ENCODE data around the gene B3GALT6. TPM values are rescaled to one million over a fixed set of nuclear protein-coding genes. Genes with fewer than 3 reads are reported as not detected.

The B3GALT6 gene
- total and polyA plus RNA-seq, 4 donors, result 1.2 to 9.0 (median 8.3) TPM

- H3K27me3 ChIP-seq (ENCODE audit: control insufficient read depth in 4 of 4, insufficient read depth in 4 of 4, low read length in 3 of 4), result no peaks in the 10 kb centered on the region
- H3K36me3 ChIP-seq (ENCODE audit: control insufficient read depth in 4 of 4, insufficient read depth in 3 of 4, low read depth in 1 of 4, low read length in 3 of 4), result peaks cover 0 to 2% (median 0%) of the 10 kb centered on the region in 4 donors
- H3K9ac ChIP-seq (ENCODE audit: low read depth in 1 of 2, low read length in 2 of 2), result no peak overlapping the region
- H3K4me1 ChIP-seq (ENCODE audit: control insufficient read depth in 4 of 4, insufficient read depth in 4 of 4, low read length in 3 of 4), result peaks cover 13 to 39% (median 32%) of the 10 kb centered on the region in 4 donors
- no peak overlapping the region for H3K4me3 ChIP-seq (ENCODE audit: low read depth in 1 of 3, low read length in 3 of 3)
- TF ChIP-seq HNF4G (IDR thresholded peaks at IDR 0.05), result no peak
- no peak for DNase-seq (ENCODE audit: low spot score)
- WGBS, result 94% methylated on average over 15 of the region's 15 CpGs
- no peaks in the 10 kb centered on the region for H3K9me3 ChIP-seq (ENCODE audit: control insufficient read depth in 4 of 4, low read length in 3 of 4)
- no peak overlapping the region for H3K27ac ChIP-seq (ENCODE audit: low read depth in 1 of 2, low read length in 2 of 2)
Observed at GRCh38 chr1:1274931-1275431, 42.9 kb downstream of the B3GALT6 start.

DNA sequence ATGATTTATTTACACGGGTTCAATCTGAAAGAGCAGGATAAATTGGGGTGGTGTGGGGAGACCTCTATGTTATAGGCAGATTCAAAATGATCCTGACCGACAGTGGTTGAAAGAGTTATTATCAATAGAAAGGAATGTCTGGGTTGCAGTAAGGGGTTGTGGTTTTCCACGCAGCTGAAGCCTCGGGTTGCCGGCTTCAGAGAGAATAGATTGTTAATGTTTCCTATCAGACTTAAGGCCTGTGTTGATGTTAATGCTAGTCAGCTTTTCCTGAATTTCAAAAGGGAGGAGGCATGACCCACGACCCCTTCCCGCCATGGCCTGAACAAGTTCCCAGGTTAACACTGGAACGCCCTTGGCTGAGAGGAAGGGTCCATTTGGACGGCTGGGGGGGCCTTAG lies 43.8 kb downstream of the B3GALT6 start:
- Histone ChIP-seq H3K4me1 (ENCODE audit: control insufficient read depth in 4 of 4, insufficient read depth in 4 of 4, low read length in 3 of 4) (peaks cover 13 to 36% (median 27%) of the 10 kb centered on the region in 4 donors), H3K27me3 (ENCODE audit: control insufficient read depth in 4 of 4, insufficient read depth in 4 of 4, low read length in 3 of 4) (no peaks in the 10 kb centered on the region), H3K4me3 (ENCODE audit: low read depth in 1 of 3, low read length in 3 of 3) (no peak overlapping the region), H3K27ac (ENCODE audit: low read depth in 1 of 2, low read length in 2 of 2) (no peak overlapping the region), H3K9ac (ENCODE audit: low read depth in 1 of 2, low read length in 2 of 2) (no peak overlapping the region), H3K36me3 (ENCODE audit: control insufficient read depth in 4 of 4, insufficient read depth in 3 of 4, low read depth in 1 of 4, low read length in 3 of 4) (peaks cover 0 to under 1% (median 0%) of the 10 kb centered on the region in 4 donors), H3K9me3 (ENCODE audit: control insufficient read depth in 4 of 4, low read length in 3 of 4) (no peaks in the 10 kb centered on the region)
- DNase-seq (ENCODE audit: low spot score), result no peak
- WGBS, result 84% methylated on average over 9 of the region's 9 CpGs
- no peak for TF ChIP-seq JUND (IDR thresholded peaks at IDR 0.05)

GRCh38 chr1:1278620-1279019 lies 46.6 kb downstream of the B3GALT6 start:
- Histone ChIP-seq H3K9ac (ENCODE audit: low read depth in 1 of 2, low read length in 2 of 2) (no peak overlapping the region), H3K27me3 (ENCODE audit: control insufficient read depth in 4 of 4, insufficient read depth in 4 of 4, low read length in 3 of 4) (no peaks in the 10 kb centered on the region), H3K27ac (ENCODE audit: low read depth in 1 of 2, low read length in 2 of 2) (no peak overlapping the region), H3K36me3 (ENCODE audit: control insufficient read depth in 4 of 4, insufficient read depth in 3 of 4, low read depth in 1 of 4, low read length in 3 of 4) (no peaks in the 10 kb centered on the region), H3K4me1 (ENCODE audit: control insufficient read depth in 4 of 4, insufficient read depth in 4 of 4, low read length in 3 of 4) (peaks cover 12 to 33% (median 22%) of the 10 kb centered on the region in 4 donors), H3K4me3 (ENCODE audit: low read depth in 1 of 3, low read length in 3 of 3) (no peak overlapping the region), H3K9me3 (ENCODE audit: control insufficient read depth in 4 of 4, low read length in 3 of 4) (no peaks in the 10 kb centered on the region)
- TF ChIP-seq HNF4A (conservative IDR thresholded peaks at IDR 0.05) (peak; percentile 46 to 60), HNF4G (IDR thresholded peaks at IDR 0.05) (no peak), ATF3 (IDR thresholded peaks at IDR 0.05) (no peak), SP1 (IDR thresholded peaks at IDR 0.05) (peak; percentile 24)
- TF ChIP-seq, protein P1, sequence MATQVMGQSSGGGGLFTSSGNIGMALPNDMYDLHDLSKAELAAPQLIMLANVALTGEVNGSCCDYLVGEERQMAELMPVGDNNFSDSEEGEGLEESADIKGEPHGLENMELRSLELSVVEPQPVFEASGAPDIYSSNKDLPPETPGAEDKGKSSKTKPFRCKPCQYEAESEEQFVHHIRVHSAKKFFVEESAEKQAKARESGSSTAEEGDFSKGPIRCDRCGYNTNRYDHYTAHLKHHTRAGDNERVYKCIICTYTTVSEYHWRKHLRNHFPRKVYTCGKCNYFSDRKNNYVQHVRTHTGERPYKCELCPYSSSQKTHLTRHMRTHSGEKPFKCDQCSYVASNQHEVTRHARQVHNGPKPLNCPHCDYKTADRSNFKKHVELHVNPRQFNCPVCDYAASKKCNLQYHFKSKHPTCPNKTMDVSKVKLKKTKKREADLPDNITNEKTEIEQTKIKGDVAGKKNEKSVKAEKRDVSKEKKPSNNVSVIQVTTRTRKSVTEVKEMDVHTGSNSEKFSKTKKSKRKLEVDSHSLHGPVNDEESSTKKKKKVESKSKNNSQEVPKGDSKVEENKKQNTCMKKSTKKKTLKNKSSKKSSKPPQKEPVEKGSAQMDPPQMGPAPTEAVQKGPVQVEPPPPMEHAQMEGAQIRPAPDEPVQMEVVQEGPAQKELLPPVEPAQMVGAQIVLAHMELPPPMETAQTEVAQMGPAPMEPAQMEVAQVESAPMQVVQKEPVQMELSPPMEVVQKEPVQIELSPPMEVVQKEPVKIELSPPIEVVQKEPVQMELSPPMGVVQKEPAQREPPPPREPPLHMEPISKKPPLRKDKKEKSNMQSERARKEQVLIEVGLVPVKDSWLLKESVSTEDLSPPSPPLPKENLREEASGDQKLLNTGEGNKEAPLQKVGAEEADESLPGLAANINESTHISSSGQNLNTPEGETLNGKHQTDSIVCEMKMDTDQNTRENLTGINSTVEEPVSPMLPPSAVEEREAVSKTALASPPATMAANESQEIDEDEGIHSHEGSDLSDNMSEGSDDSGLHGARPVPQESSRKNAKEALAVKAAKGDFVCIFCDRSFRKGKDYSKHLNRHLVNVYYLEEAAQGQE (IDR thresholded peaks at IDR 0.05), result no peak
- WGBS, result 78% methylated on average over 13 of the region's 13 CpGs
- DNase-seq (ENCODE audit: low spot score), result no peak

GRCh38 chr1:1279028-1279427 lies 47.0 kb downstream of the B3GALT6 start:
- H3K4me3 ChIP-seq (ENCODE audit: low read depth in 1 of 3, low read length in 3 of 3), result no peak overlapping the region
- no peaks in the 10 kb centered on the region for H3K27me3 ChIP-seq (ENCODE audit: control insufficient read depth in 4 of 4, insufficient read depth in 4 of 4, low read length in 3 of 4)
- H3K9ac ChIP-seq (ENCODE audit: low read depth in 1 of 2, low read length in 2 of 2), result no peak overlapping the region
- no peaks in the 10 kb centered on the region for H3K9me3 ChIP-seq (ENCODE audit: control insufficient read depth in 4 of 4, low read length in 3 of 4)
- H3K4me1 ChIP-seq (ENCODE audit: control insufficient read depth in 4 of 4, insufficient read depth in 4 of 4, low read length in 3 of 4), result peaks cover 12 to 33% (median 22%) of the 10 kb centered on the region in 4 donors
- no peak for DNase-seq (ENCODE audit: low spot score)
- 97% methylated on average over 16 of the region's 17 CpGs for WGBS
- H3K27ac ChIP-seq (ENCODE audit: low read depth in 1 of 2, low read length in 2 of 2), result no peak overlapping the region
- no peaks in the 10 kb centered on the region for H3K36me3 ChIP-seq (ENCODE audit: control insufficient read depth in 4 of 4, insufficient read depth in 3 of 4, low read depth in 1 of 4, low read length in 3 of 4)
- TF ChIP-seq HNF4A (conservative IDR thresholded peaks at IDR 0.05), result no peak
- TF ChIP-seq, protein P2, sequence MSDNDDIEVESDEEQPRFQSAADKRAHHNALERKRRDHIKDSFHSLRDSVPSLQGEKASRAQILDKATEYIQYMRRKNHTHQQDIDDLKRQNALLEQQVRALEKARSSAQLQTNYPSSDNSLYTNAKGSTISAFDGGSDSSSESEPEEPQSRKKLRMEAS (IDR thresholded peaks at IDR 0.05), result no peak
- no peak for TF ChIP-seq ATF3 (IDR thresholded peaks at IDR 0.05)
- no peak for TF ChIP-seq TAF1 (conservative IDR thresholded peaks at IDR 0.05)
- TF ChIP-seq, protein P1 (IDR thresholded peaks at IDR 0.05), result no peak
- no peak for TF ChIP-seq HNF4G (IDR thresholded peaks at IDR 0.05)
- TF ChIP-seq EGR1 (IDR thresholded peaks at IDR 0.05; ENCODE audit: low read depth in 2 of 2), result no peak
- no peak for TF ChIP-seq RAD21 (IDR thresholded peaks at IDR 0.05)
- no peak for TF ChIP-seq YY1 (IDR thresholded peaks at IDR 0.05)
- no peak for TF ChIP-seq JUND (IDR thresholded peaks at IDR 0.05)
- no peak for TF ChIP-seq CTCF (IDR thresholded peaks at IDR 0.05; ENCODE audit: low read depth, low read length, missing input control)
